GM12878 (cell line): ENCODE measurements around the gene TMEM138. TPM values are rescaled to one million over a fixed set of nuclear protein-coding genes. Genes with fewer than 3 reads are reported as not detected.

Source experiments
- ATAC-seq: fragments of 200-7000 bp; cut with Tn5 transposase; 3 replicates; pipeline ENCODE4 v1.9.1; 2020; ENCODE audit warnings: mild to moderate bottlenecking, moderate library complexity
- BruUV-seq: library from RNA; stranded (reverse); fragments of 400-500 nt; replicated peaks from 2 replicates; lab custom pipeline; 2021; lab: Mats Ljungman, UMichigan
- CTCF ChIA-PET: fragments of 300-600 bp; sonication (Branson Sonifier 250); formaldehyde crosslinking; extraction: SDS; loops from one replicate; lab custom pipeline; 2021; ENCODE audit warnings: inconsistent platforms; lab: Yijun Ruan, JAX
- POLR2A ChIA-PET: fragments of 350-600 bp; formaldehyde crosslinking; extraction: SDS; loops from one replicate; lab custom pipeline; 2021; ENCODE audit warnings: inconsistent platforms; lab: Charles Lee
- RAD21 ChIA-PET: fragments of 300-600 bp; sonication (Branson Sonifier 250); formaldehyde crosslinking; loops from one replicate; lab custom pipeline; 2023; ENCODE audit warnings: antibody characterized with exemption; ENCODE audit not compliant: unreplicated experiment; lab: Charles Lee
- SMC1A ChIA-PET: fragments of 300-600 bp; sonication (Branson Sonifier 250); formaldehyde crosslinking; loops from one replicate; lab custom pipeline; 2023; ENCODE audit not compliant: unreplicated experiment, uncharacterized antibody; lab: Charles Lee
- DNase-seq: peaks from one replicate; pipeline ENCODE4 v3.0.0-alpha.2; 2011; ENCODE audit warnings: low read depth, low spot score
- FAIRE-seq: peaks from 3 replicates; lab custom pipeline; 2011; peaks lifted over from hg19 to GRCh38; lab: Jason Lieb, UNC
- H2AFZ ChIP-seq: 2 replicates; pipeline ENCODE4 v1.6.0; 2011; ENCODE audit warnings: low read depth, low read length, control low read depth; ENCODE audit not compliant: control insufficient read depth
- H3K27ac ChIP-seq: 2 replicates; pipeline ENCODE4 v1.5.1; 2011; ENCODE audit warnings: control low read depth; ENCODE audit not compliant: control insufficient read depth, insufficient read depth
- H3K27me3 ChIP-seq, 2 experiments: replicated peaks in 1 of 2; 2 replicates each; pipeline versions ENCODE4 v1.6.0 to v1.6.1; 2011; ENCODE audit warnings: low read length in 1 of 2; ENCODE audit not compliant: control insufficient read depth in 2 of 2, insufficient read depth in 2 of 2
- H3K36me3 ChIP-seq, 2 experiments: 2 replicates each; pipeline ENCODE4 v1.5.1; 2011; ENCODE audit warnings: low read length in 1 of 2; ENCODE audit not compliant: control insufficient read depth in 2 of 2, insufficient read depth in 2 of 2
- H3K4me1 ChIP-seq: 2 replicates; pipeline ENCODE4 v1.6.1; 2011; ENCODE audit warnings: mild to moderate bottlenecking, low read length, moderate library complexity, mixed read lengths; ENCODE audit not compliant: control insufficient read depth, insufficient read depth
- H3K4me2 ChIP-seq: 2 replicates; pipeline ENCODE4 v1.6.0; 2011; ENCODE audit warnings: control low read depth; ENCODE audit not compliant: control insufficient read depth, insufficient read depth
- H3K4me3 ChIP-seq: fragments of 200-600 bp; sonication (generic); 2 replicates; pipeline ENCODE4 v1.5.1; 2016
- H3K79me2 ChIP-seq: 2 replicates; pipeline ENCODE4 v1.6.0; 2011; ENCODE audit warnings: low read length; ENCODE audit not compliant: control insufficient read depth, insufficient read depth
- H3K9ac ChIP-seq: 2 replicates; pipeline ENCODE4 v1.8.0; 2011; ENCODE audit warnings: low read length, control low read depth, mixed read lengths; ENCODE audit not compliant: control insufficient read depth, insufficient read depth
- H3K9me3 ChIP-seq: replicated peaks from 3 replicates; pipeline ENCODE4 v1.5.1; 2011; ENCODE audit warnings: mild to moderate bottlenecking, low read length; ENCODE audit not compliant: control insufficient read depth, insufficient read depth
- H4K20me1 ChIP-seq: 2 replicates; pipeline ENCODE4 v1.6.0; 2011; ENCODE audit not compliant: control insufficient read depth, insufficient read depth
- BCLAF1 ChIP-seq: fragments of 450-650 bp; IDR thresholded peaks from 2 replicates; pipeline ENCODE4 v1.6.1; 2017; ENCODE audit warnings: antibody characterized with exemption, mild to moderate bottlenecking, moderate library complexity
- CBFB ChIP-seq: IDR thresholded peaks from 2 replicates; pipeline ENCODE4 v1.6.1; 2016; ENCODE audit warnings: antibody characterized with exemption, low read depth
- CEBPZ ChIP-seq: fragments of 150-350 bp; IDR thresholded peaks from 2 replicates; pipeline ENCODE4 v1.6.1; 2016; ENCODE audit warnings: low read depth, low read length
- CHD2 ChIP-seq: IDR thresholded peaks from 2 replicates; pipeline ENCODE4 v1.6.1; 2011; ENCODE audit warnings: low read depth, low read length, improper control_type of control experiment, borderline replicate concordance
- ESRRA ChIP-seq: IDR thresholded peaks from 2 replicates; pipeline ENCODE4 v1.6.1; 2012; ENCODE audit warnings: mild to moderate bottlenecking, low read length, improper control_type of control experiment
- HDAC6 ChIP-seq: fragments of 200-600 bp; sonication (generic); IDR thresholded peaks from one replicate; pipeline ENCODE4 v1.8.0; 2017; ENCODE audit warnings: antibody characterized with exemption; ENCODE audit not compliant: unreplicated experiment
- NFYB ChIP-seq: IDR thresholded peaks from 2 replicates; pipeline ENCODE4 v1.6.1; 2011; ENCODE audit warnings: low read depth, mild to moderate bottlenecking, low read length, improper control_type of control experiment, moderate library complexity; ENCODE audit not compliant: insufficient read depth
- POLR2AphosphoS2 ChIP-seq: IDR thresholded peaks from 2 replicates; pipeline ENCODE4 v1.6.1; 2011; ENCODE audit warnings: low read depth, mild to moderate bottlenecking, low read length, improper control_type of control experiment, moderate library complexity
- RUNX3 ChIP-seq: IDR thresholded peaks from 2 replicates; pipeline ENCODE4 v1.6.1; 2012; ENCODE audit warnings: low read length, inconsistent platforms
- SMARCA5 ChIP-seq: fragments of 450-650 bp; IDR thresholded peaks from 2 replicates; pipeline ENCODE4 v1.6.1; 2017; ENCODE audit warnings: mild to moderate bottlenecking
- SUPT20H ChIP-seq: IDR thresholded peaks from 2 replicates; pipeline ENCODE4 v1.6.1; 2011; ENCODE audit warnings: low read depth, mild to moderate bottlenecking, low read length, moderate library complexity, borderline replicate concordance; ENCODE audit not compliant: control insufficient read depth
- SUZ12 ChIP-seq: fragments of 200-600 bp; sonication (generic); IDR thresholded peaks from one replicate; pipeline ENCODE4 v1.6.1; 2018; ENCODE audit warnings: antibody characterized with exemption, mild to moderate bottlenecking; ENCODE audit not compliant: unreplicated experiment
- YBX1 ChIP-seq: fragments of 450-650 bp; IDR thresholded peaks from 2 replicates; pipeline ENCODE4 v1.6.1; 2016; ENCODE audit warnings: antibody characterized with exemption
- ZBED1 ChIP-seq: IDR thresholded peaks from 2 replicates; pipeline ENCODE4 v1.6.1; 2016; ENCODE audit warnings: borderline replicate concordance
- ZBTB11 ChIP-seq: fragments of 450-650 bp; formaldehyde crosslinking; IDR thresholded peaks from 2 replicates; pipeline ENCODE4 v1.5.0; 2022; ENCODE audit warnings: mild to moderate bottlenecking, missing genetic modification characterization
- WGBS: methylation state at CpG from one replicate; pipeline ENCODE4 v1.1.6; 2016; ENCODE audit warnings: low lambda C conversion rate; ENCODE audit not compliant: insufficient replicate concordance, insufficient coverage; ENCODE audit errors: missing lambda C conversion rate; 5-methylcytosine and 5-hydroxymethylcytosine counted together
- in situ Hi-C: fragments of 300-500 bp; cut with MboI; formaldehyde crosslinking; loops from 9 replicates; pipeline ENCODE4 v1.14.3; 2018; ENCODE audit warnings: mixed read lengths
- intact Hi-C: fragments of 100-400 bp; cut with micrococcal nuclease; formaldehyde crosslinking; loops from one replicate; pipeline ENCODE4 v1.14.2; 2022; ENCODE audit not compliant: unreplicated experiment
- polyA plus RNA-seq, 11 experiments: library from polyadenylated mRNA; depleted of rRNA in 4 of 11; unstranded in 6 of 11; stranded (reverse) in 5 of 11; fragments of >200 nt; fragmentation: Nextera tagmentation in 4 of 11; fragmentation: Illumina TruSeq in 1 of 11; extraction: Ambion mirVana in 4 of 11; extraction: Trizol in 1 of 11; gene quantifications; 1 replicate in 1 of 11; 2 replicates in 10 of 11; pipeline versions ENCODE4 v1.2.1 to v1.2.3, GENCODE V29; 2011 to 2016; ENCODE audit warnings: inconsistent platforms in 2 of 11, missing spikeins in 2 of 11, low read depth in 1 of 11
- total RNA-seq, 4 experiments: library from RNA; depleted of rRNA in 3 of 4; stranded (reverse); fragments of >200 nt in 3 of 4; fragmentation: Illumina TruSeq in 1 of 4; extraction: Trizol in 1 of 4; gene quantifications; 2 replicates each; pipeline versions ENCODE4 v1.2.1 to v1.2.3, GENCODE V29; 2013 to 2021

The TMEM138 gene
- total and polyA plus RNA-seq, 10 of the 15 experiments (the other 5 are each of a cell fraction or from before 2014, with no cell fraction given): 28.5 to 116 (median 73.4) TPM

GRCh38 chr11:61368646-61369045 lies 6.5 kb downstream of the TMEM138 start:
- Histone ChIP-seq H3K79me2 (peaks cover 10% of the 10 kb centered on the region), H3K27ac (peak overlapping the region; percentile 67; the same call in 1 of the 2 replicates), H3K27me3 (no peaks in the 10 kb centered on the region), H3K36me3 (peaks cover 17 to 29% of the 10 kb centered on the region in 2 experiments), H3K4me2 (no peak overlapping the region), H3K9ac (no peak overlapping the region), H3K9me3 (no peaks in the 10 kb centered on the region), H2AFZ (no peak overlapping the region), H3K4me3 (no peak overlapping the region), H4K20me1 (no peaks in the 10 kb centered on the region), H3K4me1 (peaks cover 8% of the 10 kb centered on the region)
- RAD21 ChIA-PET: interaction anchor here (1.5 to 8.0 kb wide), 6 partner anchors 10 to 35 kb away, joined by 3 to 72 read pairs (median 18); partner anchors contain the start of genes CYB561A3 and TMEM138
- no TSS peak for BruUV-seq
- ATAC-seq: no peak
- intact Hi-C loops: no loop called here
- SMC1A ChIA-PET: interaction anchor here (1.0 to 4.2 kb wide), 9 partner anchors 11 to 41 kb away, joined by 3 to 84 read pairs (median 5); partner anchors contain the start of genes CYB561A3, DDB1, TKFC and TMEM138
- in situ Hi-C loops: no loop called here
- POLR2A ChIA-PET: interaction anchor here (1.0 to 7.0 kb wide), 4 partner anchors 10 to 75 kb away, joined by 3 to 111 read pairs (median 6); partner anchors contain the start of genes CYB561A3 and TMEM138
- no peak for FAIRE-seq
- CTCF ChIA-PET: interaction anchor here (0.8 to 23.9 kb wide), 11 partner anchors 8 to 270 kb away, joined by 3 to 387 read pairs (median 6); partner anchors contain the start of gene CYB561A3
- 99% methylated on average over 7 of the region's 7 CpGs for WGBS
- no peak for DNase-seq
- TF ChIP-seq HDAC6: no peak
- no peak for TF ChIP-seq RUNX3
- no peak for TF ChIP-seq BCLAF1
- no peak for TF ChIP-seq CEBPZ
- TF ChIP-seq POLR2AphosphoS2: no peak
- no peak for TF ChIP-seq CBFB
- no peak for TF ChIP-seq SUZ12
- TF ChIP-seq ZBTB11: no peak
- TF ChIP-seq SMARCA5: no peak
- TF ChIP-seq ZBED1: no peak
- no peak for TF ChIP-seq NFYB
- TF ChIP-seq SUPT20H: no peak
- no peak for TF ChIP-seq CHD2
- TF ChIP-seq ESRRA: no peak
- no peak for TF ChIP-seq YBX1
